Fibroblast of lung (primary cell): ENCODE measurements around the gene CALHM3. TPM values are rescaled to one million over a fixed set of nuclear protein-coding genes. Genes with fewer than 3 reads are reported as not detected.

Experiments
- DNase-seq, 2 donors: peaks; one replicate each; pipeline versions ENCODE4 v3.0.0 to v3.0.0-alpha.2; 2010; ENCODE audit warnings: low read depth in 2 of 2
- H2AFZ ChIP-seq: 2 replicates; pipeline ENCODE4 v1.5.1; 2012; ENCODE audit warnings: low read length, control low read depth, inconsistent platforms
- H3K27ac ChIP-seq: 2 replicates; pipeline ENCODE4 v1.5.1; 2011; ENCODE audit warnings: low read length, control low read depth; ENCODE audit not compliant: insufficient read depth
- H3K27me3 ChIP-seq: 2 replicates; pipeline ENCODE4 v1.5.1; 2011; ENCODE audit warnings: mild to moderate bottlenecking, low read length; ENCODE audit not compliant: control insufficient read depth, insufficient read depth
- H3K36me3 ChIP-seq: 2 replicates; pipeline ENCODE4 v1.5.1; 2011; ENCODE audit warnings: low read length; ENCODE audit not compliant: control insufficient read depth, insufficient read depth
- H3K4me1 ChIP-seq: 2 replicates; pipeline ENCODE4 v1.5.1; 2011; ENCODE audit warnings: low read length; ENCODE audit not compliant: control insufficient read depth, insufficient read depth; ENCODE audit errors: extremely low read depth
- H3K4me2 ChIP-seq: 2 replicates; pipeline ENCODE4 v1.5.1; 2011; ENCODE audit warnings: low read length, control low read depth; ENCODE audit not compliant: insufficient read depth; ENCODE audit errors: extremely low read depth
- H3K4me3 ChIP-seq, 4 experiments: fragments of 200-600 bp in 1 of 4; sonication (generic) in 1 of 4; replicated peaks in 1 of 4; 2 replicates each; pipeline ENCODE4 v1.5.1; 2011 to 2016; ENCODE audit warnings: low read length in 4 of 4, low read depth in 3 of 4, mild to moderate bottlenecking in 3 of 4, control low read depth in 2 of 4, inconsistent platforms in 1 of 4, mixed read lengths in 1 of 4; ENCODE audit not compliant: insufficient read depth in 1 of 4; ENCODE audit errors: control extremely low read depth in 1 of 4
- H3K79me2 ChIP-seq: 2 replicates; pipeline ENCODE4 v1.5.1; 2012; ENCODE audit warnings: mild to moderate bottlenecking, low read length, inconsistent platforms; ENCODE audit not compliant: control insufficient read depth, insufficient read depth
- H3K9ac ChIP-seq: 2 replicates; pipeline ENCODE4 v1.5.1; 2011; ENCODE audit warnings: mild to moderate bottlenecking, low read length, control low read depth; ENCODE audit not compliant: insufficient read depth
- H3K9me3 ChIP-seq: 2 replicates; pipeline ENCODE4 v1.5.1; 2012; ENCODE audit warnings: low read depth, low read length; ENCODE audit not compliant: control insufficient read depth, insufficient read depth
- H4K20me1 ChIP-seq: 2 replicates; pipeline ENCODE4 v1.5.1; 2011; ENCODE audit warnings: low read length; ENCODE audit not compliant: control insufficient read depth, insufficient read depth; ENCODE audit errors: extremely low read depth
- EZH2 ChIP-seq: IDR thresholded peaks from 2 replicates; pipeline ENCODE4 v1.5.1; 2012; ENCODE audit warnings: low read length, control low read depth, mild to moderate bottlenecking; ENCODE audit errors: missing control alignments
- polyA plus RNA-seq, 2 donors: library from polyadenylated mRNA; depleted of rRNA in 1 of 2; stranded (reverse) in 1 of 2; unstranded in 1 of 2; fragments of >200 nt; gene quantifications; 2 replicates each; pipeline ENCODE4 v1.2.1, GENCODE V29; 2011 to 2012; ENCODE audit warnings: missing spikeins in 1 of 2
- total RNA-seq: library from RNA; depleted of rRNA; stranded (reverse); fragments of >200 nt; gene quantifications from 2 replicates; pipeline ENCODE4 v1.2.1, GENCODE V29; 2014
- TF ChIP-seq, protein P1 (sequence below), 2 donors: IDR thresholded peaks in 1 of 2; conservative IDR thresholded peaks in 1 of 2; 1 replicate in 1 of 2; 2 replicates in 1 of 2; pipeline ENCODE4 v1.5.1; 2011 to 2012; ENCODE audit warnings: low read length in 2 of 2, control low read depth in 1 of 2, inconsistent platforms in 1 of 2, low read depth in 1 of 2, mild to moderate bottlenecking in 1 of 2

CALHM3 gene
- total and polyA plus RNA-seq, 2 donors (not counting 1 experiment from before 2014, with no cell fraction given), result not detected

DNA sequence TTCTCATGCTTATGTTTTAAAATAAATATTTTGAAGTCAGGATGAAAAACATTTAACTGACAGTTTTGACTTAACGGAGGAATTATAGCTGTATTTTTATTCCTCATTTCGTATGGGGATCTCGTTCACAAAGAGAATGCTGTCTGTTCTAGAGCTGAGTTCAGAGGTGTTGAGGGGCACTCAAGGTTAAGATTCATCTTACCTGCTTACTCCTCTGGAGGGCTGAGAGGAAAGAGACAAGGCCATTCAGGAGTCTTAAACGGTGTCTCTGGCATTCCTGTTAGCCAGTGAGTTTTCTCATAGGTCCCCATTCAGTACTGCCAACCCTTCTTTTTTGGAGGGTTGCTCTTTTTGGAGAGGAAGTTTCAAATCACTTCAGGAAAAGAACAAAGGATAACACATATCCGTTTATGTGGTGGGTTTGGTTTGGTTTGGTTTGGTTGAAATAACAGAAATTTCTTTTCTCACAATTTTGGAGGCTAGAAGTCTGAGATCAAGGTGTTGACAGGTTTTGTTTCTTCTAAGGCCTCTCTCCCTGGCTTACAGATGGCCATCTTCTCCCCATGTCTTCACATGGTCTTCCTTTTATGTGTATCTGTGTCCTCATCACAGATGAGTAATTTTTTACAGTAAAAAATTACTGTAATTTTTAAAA lies 49.9 kb downstream of the CALHM3 start:
- Histone ChIP-seq H4K20me1 (no peaks in the 10 kb centered on the region), H3K36me3 (peaks cover 19% of the 10 kb centered on the region), H3K79me2 (no peaks in the 10 kb centered on the region), H3K4me1 (no peaks in the 10 kb centered on the region), H3K27me3 (no peaks in the 10 kb centered on the region), H3K4me2 (no peak overlapping the region), H3K27ac (no peak overlapping the region), H2AFZ (no peak overlapping the region), H3K4me3 (no peak overlapping the region), H3K9ac (no peak overlapping the region), H3K9me3 (no peaks in the 10 kb centered on the region)
- no peak for DNase-seq
- TF ChIP-seq, protein P1, sequence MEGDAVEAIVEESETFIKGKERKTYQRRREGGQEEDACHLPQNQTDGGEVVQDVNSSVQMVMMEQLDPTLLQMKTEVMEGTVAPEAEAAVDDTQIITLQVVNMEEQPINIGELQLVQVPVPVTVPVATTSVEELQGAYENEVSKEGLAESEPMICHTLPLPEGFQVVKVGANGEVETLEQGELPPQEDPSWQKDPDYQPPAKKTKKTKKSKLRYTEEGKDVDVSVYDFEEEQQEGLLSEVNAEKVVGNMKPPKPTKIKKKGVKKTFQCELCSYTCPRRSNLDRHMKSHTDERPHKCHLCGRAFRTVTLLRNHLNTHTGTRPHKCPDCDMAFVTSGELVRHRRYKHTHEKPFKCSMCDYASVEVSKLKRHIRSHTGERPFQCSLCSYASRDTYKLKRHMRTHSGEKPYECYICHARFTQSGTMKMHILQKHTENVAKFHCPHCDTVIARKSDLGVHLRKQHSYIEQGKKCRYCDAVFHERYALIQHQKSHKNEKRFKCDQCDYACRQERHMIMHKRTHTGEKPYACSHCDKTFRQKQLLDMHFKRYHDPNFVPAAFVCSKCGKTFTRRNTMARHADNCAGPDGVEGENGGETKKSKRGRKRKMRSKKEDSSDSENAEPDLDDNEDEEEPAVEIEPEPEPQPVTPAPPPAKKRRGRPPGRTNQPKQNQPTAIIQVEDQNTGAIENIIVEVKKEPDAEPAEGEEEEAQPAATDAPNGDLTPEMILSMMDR (conservative IDR thresholded peaks at IDR 0.05 in 1 of 2, IDR thresholded peaks at IDR 0.05 in 1 of 2; ENCODE audit: low read depth in 1 of 2, low read length in 2 of 2), result no peak
- TF ChIP-seq EZH2, result no peak

DNA sequence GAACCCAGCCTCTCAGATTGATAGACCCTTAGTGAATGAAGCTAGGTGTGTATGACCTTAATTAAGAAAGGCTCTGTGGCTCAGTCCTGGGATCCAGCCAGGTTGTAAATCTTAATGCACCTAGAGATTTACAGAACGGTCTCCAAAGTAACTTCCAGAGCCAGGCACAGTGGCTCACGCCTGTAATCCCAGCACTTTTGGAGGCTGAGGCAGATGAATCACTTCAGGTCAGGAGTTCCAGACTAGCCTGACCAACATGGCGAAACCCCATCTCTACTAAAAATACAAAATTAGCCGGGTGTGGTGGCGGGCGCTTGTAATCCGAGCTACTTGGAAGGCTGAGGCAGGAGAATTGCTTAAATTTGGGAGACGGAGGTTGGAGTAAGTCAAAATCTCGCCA lies 51.2 kb downstream of the CALHM3 start:
- H3K36me3 ChIP-seq, result peaks cover 24% of the 10 kb centered on the region

DNA sequence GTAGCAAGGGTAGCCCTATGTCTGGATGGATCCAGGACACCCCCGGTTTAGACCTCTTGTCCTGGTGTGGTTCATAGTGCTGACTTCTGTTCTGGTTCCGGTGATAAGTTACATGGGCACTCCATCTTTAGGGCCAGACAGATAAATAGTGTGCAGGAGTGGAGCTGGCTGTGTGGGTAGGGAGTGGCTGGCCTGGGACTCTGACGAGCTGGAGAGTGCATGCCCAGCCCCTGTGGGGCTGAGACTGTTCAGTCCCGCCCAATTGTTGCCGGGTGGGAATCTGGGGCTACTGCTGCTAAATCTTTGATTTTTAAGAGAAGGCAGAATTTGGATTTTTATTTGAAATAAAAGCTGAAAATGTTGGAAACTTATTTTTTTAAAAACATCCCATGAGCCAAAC lies 55.3 kb downstream of the CALHM3 start:
- H3K4me1 ChIP-seq, result no peaks in the 10 kb centered on the region
- no peak overlapping the region for H3K4me2 ChIP-seq
- no peak for DNase-seq
- no peak overlapping the region for H2AFZ ChIP-seq
- H3K79me2 ChIP-seq, result no peaks in the 10 kb centered on the region
- TF ChIP-seq EZH2, result no peak
- TF ChIP-seq, protein P1 (conservative IDR thresholded peaks at IDR 0.05 in 1 of 2, IDR thresholded peaks at IDR 0.05 in 1 of 2; ENCODE audit: low read depth in 1 of 2, low read length in 2 of 2), result no peak
- H3K4me3 ChIP-seq, result no peak overlapping the region
- no peak overlapping the region for H3K27ac ChIP-seq
- H3K36me3 ChIP-seq, result peaks cover 32% of the 10 kb centered on the region
- no peaks in the 10 kb centered on the region for H4K20me1 ChIP-seq
- no peak overlapping the region for H3K9ac ChIP-seq
- H3K9me3 ChIP-seq, result no peaks in the 10 kb centered on the region
- no peaks in the 10 kb centered on the region for H3K27me3 ChIP-seq

More for the DNA sequence above, 51.2 kb downstream of the CALHM3 start:
- no peak overlapping the region for H3K4me2 ChIP-seq
- no peaks in the 10 kb centered on the region for H3K4me1 ChIP-seq
- H4K20me1 ChIP-seq, result no peaks in the 10 kb centered on the region
- H3K9me3 ChIP-seq, result no peaks in the 10 kb centered on the region
- no peak overlapping the region for H3K9ac ChIP-seq
- H3K79me2 ChIP-seq, result no peaks in the 10 kb centered on the region
- H3K27ac ChIP-seq, result no peak overlapping the region
- H3K27me3 ChIP-seq, result no peaks in the 10 kb centered on the region
- TF ChIP-seq EZH2, result no peak
- TF ChIP-seq, protein P1 (conservative IDR thresholded peaks at IDR 0.05 in 1 of 2, IDR thresholded peaks at IDR 0.05 in 1 of 2; ENCODE audit: low read depth in 1 of 2, low read length in 2 of 2), result no peak
- no peak overlapping the region for H3K4me3 ChIP-seq
- no peak for DNase-seq
- no peak overlapping the region for H2AFZ ChIP-seq

Other genes with a start within 250 kb of the CALHM3 start
- gene RPEL1, start 233.4 kb downstream of the CALHM3 start, total RNA-seq, result 0.17 and 0.26 TPM in 2 replicates
- 0.09 and 0.18 TPM in 2 replicates for gene RPEL1, start 233.4 kb downstream of the CALHM3 start, polyA plus RNA-seq
- under 0.01 and 0.50 TPM in 2 replicates for gene INA, start 202.1 kb downstream of the CALHM3 start, total RNA-seq
- gene INA, start 202.1 kb downstream of the CALHM3 start, polyA plus RNA-seq, result 3.5 and 8.2 TPM in 2 replicates
- gene PCGF6, start 128.1 kb downstream of the CALHM3 start, total RNA-seq, result 8.9 and 12.1 TPM in 2 replicates
- 13.2 and 13.3 TPM in 2 replicates for gene PCGF6, start 128.1 kb downstream of the CALHM3 start, polyA plus RNA-seq
- gene TAF5, start 111.3 kb downstream of the CALHM3 start, total RNA-seq, result 3.0 and 4.1 TPM in 2 replicates
- gene TAF5, start 111.3 kb downstream of the CALHM3 start, polyA plus RNA-seq, result 3.4 and 3.9 TPM in 2 replicates
- 148 and 155 TPM in 2 replicates for gene ATP5MK, start 82.8 kb downstream of the CALHM3 start, total RNA-seq
- 355 and 386 TPM in 2 replicates for gene ATP5MK, start 82.8 kb downstream of the CALHM3 start, polyA plus RNA-seq
- 28.8 and 34.0 TPM in 2 replicates for gene PDCD11, start 82.6 kb downstream of the CALHM3 start, total RNA-seq
- 10.0 and 15.1 TPM in 2 replicates for gene PDCD11, start 82.6 kb downstream of the CALHM3 start, polyA plus RNA-seq
- gene CALHM2, start 26.9 kb downstream of the CALHM3 start, total RNA-seq, result 31.6 and 35.8 TPM in 2 replicates
- 29.8 and 37.2 TPM in 2 replicates for gene CALHM2, start 26.9 kb downstream of the CALHM3 start, polyA plus RNA-seq
- not detected in 2 replicates for gene CALHM1, start 20.3 kb downstream of the CALHM3 start, total RNA-seq
- not detected in 2 replicates for gene CALHM1, start 20.3 kb downstream of the CALHM3 start, polyA plus RNA-seq
- under 0.01 TPM in 1 of 2 replicates, not detected in the other for gene NEURL1, start 14.5 kb upstream of the CALHM3 start, total RNA-seq
- gene NEURL1, start 14.5 kb upstream of the CALHM3 start, polyA plus RNA-seq, result 0.11 and 0.12 TPM in 2 replicates